Measurements from ENCODE around the gene FMNL2.

The FMNL2 gene

DNA sequence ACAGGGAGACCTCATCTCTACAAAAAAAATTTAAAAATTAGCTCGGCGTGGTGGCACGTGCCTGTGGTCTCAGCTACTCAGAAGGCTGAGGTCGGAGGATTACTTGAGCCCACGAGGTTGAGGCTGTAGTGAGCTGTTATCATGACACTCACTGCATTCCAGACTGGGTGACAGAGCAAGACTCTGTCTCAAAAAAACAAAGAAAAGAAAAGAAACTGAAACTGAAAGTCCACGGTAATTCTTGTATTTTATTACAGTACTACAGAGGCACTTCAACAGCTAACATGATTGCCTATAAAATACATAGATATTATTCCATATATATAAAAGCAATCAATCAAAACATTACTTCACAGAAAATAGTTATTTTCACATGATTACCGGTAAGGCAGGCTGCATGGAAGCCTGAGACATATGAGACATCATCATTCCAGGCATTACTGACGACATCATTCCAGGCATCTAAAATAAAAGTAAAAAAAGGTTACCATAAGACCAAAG, 359.2 kb downstream of the FMNL2 start:
- H3K4me2 ChIP-seq (ENCODE audit: insufficient read depth, low read length): no peak overlapping the region; the same call in 1 of the 2 replicates
- H3K4me3 ChIP-seq (ENCODE audit: low read depth in 1 of 2, low read length in 2 of 2): no peak overlapping the region
- H3K27me3 ChIP-seq (ENCODE audit: insufficient read depth, low read length, poor library complexity): no peaks in the 10 kb centered on the region
- peaks cover 44% of the 10 kb centered on the region for H3K36me3 ChIP-seq (ENCODE audit: insufficient read depth, low read length)
- H3K9ac ChIP-seq (ENCODE audit: low read depth, low read length): no peak overlapping the region
- H2AFZ ChIP-seq (ENCODE audit: low read depth, low read length): no peak overlapping the region
- H3K27ac ChIP-seq (ENCODE audit: low read length): no peak overlapping the region
- peaks cover 27% of the 10 kb centered on the region for H4K20me1 ChIP-seq (ENCODE audit: insufficient read depth, low read length)
- H3K9me3 ChIP-seq (ENCODE audit: insufficient read depth, low read length, severe bottlenecking): no peaks in the 10 kb centered on the region
- peaks cover 79% of the 10 kb centered on the region for H3K79me2 ChIP-seq (ENCODE audit: insufficient read depth, low read length)
- no peaks in the 10 kb centered on the region; the same call in 1 of the 2 replicates for H3K4me1 ChIP-seq (ENCODE audit: insufficient read depth, low read length)
- ATAC-seq (ENCODE audit: insufficient read depth, low read depth) (peak; percentile 92), DNase-seq (peak; percentile 50)
- TF ChIP-seq EZH2 (IDR thresholded peaks at IDR 0.05; ENCODE audit: borderline replicate concordance, low read depth, low read length, severe bottlenecking): no peak
- TF ChIP-seq, protein P1, sequence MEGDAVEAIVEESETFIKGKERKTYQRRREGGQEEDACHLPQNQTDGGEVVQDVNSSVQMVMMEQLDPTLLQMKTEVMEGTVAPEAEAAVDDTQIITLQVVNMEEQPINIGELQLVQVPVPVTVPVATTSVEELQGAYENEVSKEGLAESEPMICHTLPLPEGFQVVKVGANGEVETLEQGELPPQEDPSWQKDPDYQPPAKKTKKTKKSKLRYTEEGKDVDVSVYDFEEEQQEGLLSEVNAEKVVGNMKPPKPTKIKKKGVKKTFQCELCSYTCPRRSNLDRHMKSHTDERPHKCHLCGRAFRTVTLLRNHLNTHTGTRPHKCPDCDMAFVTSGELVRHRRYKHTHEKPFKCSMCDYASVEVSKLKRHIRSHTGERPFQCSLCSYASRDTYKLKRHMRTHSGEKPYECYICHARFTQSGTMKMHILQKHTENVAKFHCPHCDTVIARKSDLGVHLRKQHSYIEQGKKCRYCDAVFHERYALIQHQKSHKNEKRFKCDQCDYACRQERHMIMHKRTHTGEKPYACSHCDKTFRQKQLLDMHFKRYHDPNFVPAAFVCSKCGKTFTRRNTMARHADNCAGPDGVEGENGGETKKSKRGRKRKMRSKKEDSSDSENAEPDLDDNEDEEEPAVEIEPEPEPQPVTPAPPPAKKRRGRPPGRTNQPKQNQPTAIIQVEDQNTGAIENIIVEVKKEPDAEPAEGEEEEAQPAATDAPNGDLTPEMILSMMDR (IDR thresholded peaks at IDR 0.05; ENCODE audit: borderline replicate concordance, extremely low read depth, low read length, poor library complexity, severe bottlenecking): no peak

DNA sequence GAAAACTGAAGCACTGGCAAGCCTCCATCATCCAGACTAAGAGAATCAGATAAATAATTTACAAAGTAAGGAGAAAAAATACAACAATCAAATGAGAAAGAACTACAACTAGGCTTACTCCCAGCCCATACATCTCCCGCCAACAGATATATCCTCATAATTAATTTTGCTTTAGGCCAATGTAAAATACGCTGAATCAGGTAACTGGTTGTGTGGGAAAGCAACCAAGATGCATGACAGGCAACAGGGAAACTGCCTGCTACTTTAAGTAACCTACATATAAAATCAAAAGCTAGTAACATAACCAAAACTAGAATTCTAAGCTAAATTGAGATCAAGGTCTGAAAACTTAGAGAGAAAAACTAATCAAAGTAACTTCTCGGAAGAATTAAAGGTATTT, 360.8 kb downstream of the FMNL2 start:
- DNase-seq (no peak), ATAC-seq (ENCODE audit: insufficient read depth, low read depth) (no peak)
- Histone ChIP-seq H3K36me3 (ENCODE audit: insufficient read depth, low read length) (peaks cover 42% of the 10 kb centered on the region), H3K27me3 (ENCODE audit: insufficient read depth, low read length, poor library complexity) (no peaks in the 10 kb centered on the region), H3K27ac (ENCODE audit: low read length) (no peak overlapping the region), H2AFZ (ENCODE audit: low read depth, low read length) (no peak overlapping the region), H3K4me2 (ENCODE audit: insufficient read depth, low read length) (no peak overlapping the region), H3K9me3 (ENCODE audit: insufficient read depth, low read length, severe bottlenecking) (no peaks in the 10 kb centered on the region), H3K4me3 (ENCODE audit: low read depth in 1 of 2, low read length in 2 of 2) (no peak overlapping the region), H3K79me2 (ENCODE audit: insufficient read depth, low read length) (peaks cover 88% of the 10 kb centered on the region), H4K20me1 (ENCODE audit: insufficient read depth, low read length) (peaks cover 42% of the 10 kb centered on the region), H3K4me1 (ENCODE audit: insufficient read depth, low read length) (no peaks in the 10 kb centered on the region; the same call in 1 of the 2 replicates), H3K9ac (ENCODE audit: low read depth, low read length) (no peak overlapping the region)
- TF ChIP-seq, protein P1 (IDR thresholded peaks at IDR 0.05; ENCODE audit: borderline replicate concordance, extremely low read depth, low read length, poor library complexity, severe bottlenecking): no peak
- TF ChIP-seq EZH2 (IDR thresholded peaks at IDR 0.05; ENCODE audit: borderline replicate concordance, low read depth, low read length, severe bottlenecking): no peak

DNA sequence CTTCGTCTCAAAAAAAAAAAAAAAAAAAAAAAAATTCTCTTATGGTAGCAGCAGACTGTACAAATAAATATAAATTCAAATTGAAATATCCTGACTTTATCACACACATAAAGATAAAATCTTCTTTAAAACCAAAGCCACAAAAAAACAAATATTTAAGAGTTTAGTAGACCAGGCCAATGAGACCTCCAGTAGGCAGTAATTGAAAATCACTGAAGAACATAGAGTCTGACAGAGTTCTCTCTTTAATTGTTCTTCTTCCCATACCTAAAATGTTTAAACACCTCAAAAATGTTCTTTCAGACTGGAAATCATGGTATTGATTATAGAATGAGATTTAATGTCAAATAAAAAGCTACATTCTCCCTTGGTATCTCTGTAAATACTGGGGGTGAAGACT, 361.5 kb downstream of the FMNL2 start:
- H3K36me3 ChIP-seq (ENCODE audit: insufficient read depth, low read length): peaks cover 39% of the 10 kb centered on the region
- no peak overlapping the region for H3K4me3 ChIP-seq (ENCODE audit: low read depth in 1 of 2, low read length in 2 of 2)
- H3K4me1 ChIP-seq (ENCODE audit: insufficient read depth, low read length): no peaks in the 10 kb centered on the region; the same call in 1 of the 2 replicates
- H3K9me3 ChIP-seq (ENCODE audit: insufficient read depth, low read length, severe bottlenecking): no peaks in the 10 kb centered on the region
- H4K20me1 ChIP-seq (ENCODE audit: insufficient read depth, low read length): peaks cover 49% of the 10 kb centered on the region
- peaks cover 95% of the 10 kb centered on the region for H3K79me2 ChIP-seq (ENCODE audit: insufficient read depth, low read length)
- no peak for DNase-seq
- ATAC-seq (ENCODE audit: insufficient read depth, low read depth): no peak
- no peak overlapping the region for H3K4me2 ChIP-seq (ENCODE audit: insufficient read depth, low read length)
- H3K27me3 ChIP-seq (ENCODE audit: insufficient read depth, low read length, poor library complexity): no peaks in the 10 kb centered on the region
- no peak overlapping the region for H2AFZ ChIP-seq (ENCODE audit: low read depth, low read length)
- H3K9ac ChIP-seq (ENCODE audit: low read depth, low read length): no peak overlapping the region
- no peak overlapping the region for H3K27ac ChIP-seq (ENCODE audit: low read length)
- no peak for TF ChIP-seq EZH2 (IDR thresholded peaks at IDR 0.05; ENCODE audit: borderline replicate concordance, low read depth, low read length, severe bottlenecking)
- TF ChIP-seq, protein P1 (IDR thresholded peaks at IDR 0.05; ENCODE audit: borderline replicate concordance, extremely low read depth, low read length, poor library complexity, severe bottlenecking): no peak
